GM21526 (cell line): ENCODE measurements around the gene SLC25A26.

Source experiments
- ATAC-seq: cut with Tn5 transposase; IDR thresholded peaks from one replicate; pipeline ENCODE4 v1.9.1; 2021; ENCODE audit warnings: moderate library complexity; ENCODE audit not compliant: unreplicated experiment, low FRiP score

The SLC25A26 gene

GRCh38 chr3:66365080-66365479 is 144.3 kb downstream of the SLC25A26 start:
- ATAC-seq = no peak

- ATAC-seq = no peak
These were observed 145.9 kb downstream of the SLC25A26 start for GRCh38 chr3:66366747-66367146.

- no peak for ATAC-seq
These were observed 147.2 kb downstream of the SLC25A26 start for GRCh38 chr3:66367979-66368378.

- ATAC-seq = no peak
These were observed 149.4 kb downstream of the SLC25A26 start for GRCh38 chr3:66370179-66370578.

- ATAC-seq = no peak
These were observed 150.6 kb downstream of the SLC25A26 start for GRCh38 chr3:66371432-66371831.

- ATAC-seq = no peak
These were observed 152.0 kb downstream of the SLC25A26 start for GRCh38 chr3:66372681-66373350.

- ATAC-seq = no peak
These were observed 155.8 kb downstream of the SLC25A26 start for GRCh38 chr3:66376568-66376967.

- ATAC-seq = no peak
These were observed 157.0 kb downstream of the SLC25A26 start for GRCh38 chr3:66377800-66378199.

GRCh38 chr3:66378256-66378655 is 157.5 kb downstream of the SLC25A26 start:
- no peak for ATAC-seq

- no peak for ATAC-seq
These were observed 158.8 kb downstream of the SLC25A26 start for GRCh38 chr3:66379565-66379964.

- no peak for ATAC-seq
These were observed 159.6 kb downstream of the SLC25A26 start for GRCh38 chr3:66380200-66380932.

- ATAC-seq = no peak
These were observed 160.8 kb downstream of the SLC25A26 start for GRCh38 chr3:66381626-66382025.

- no peak for ATAC-seq
These were observed 161.3 kb downstream of the SLC25A26 start for GRCh38 chr3:66382142-66382541.

GRCh38 chr3:66383023-66383422 is 162.2 kb downstream of the SLC25A26 start:
- no peak for ATAC-seq

GRCh38 chr3:66383998-66384745 is 163.4 kb downstream of the SLC25A26 start:
- ATAC-seq = no peak

GRCh38 chr3:66385066-66385465 is 164.3 kb downstream of the SLC25A26 start:
- no peak for ATAC-seq

- peak; percentile 78 for ATAC-seq
These were observed 165.5 kb downstream of the SLC25A26 start for GRCh38 chr3:66386011-66386924.

GRCh38 chr3:66386925-66387650 is 166.3 kb downstream of the SLC25A26 start:
- no peak for ATAC-seq

- ATAC-seq = peak; percentile 46
These were observed 169.2 kb downstream of the SLC25A26 start for GRCh38 chr3:66390013-66390412.

GRCh38 chr3:66392512-66392911 is 171.7 kb downstream of the SLC25A26 start:
- ATAC-seq = no peak
